Left hindlimb (tissue), 1 donor: Measurements from ENCODE around the gene RTTN.
"Not testable (repeated sequence)": the region's sequence is repeated elsewhere in the genome, so short reads cannot be mapped to it uniquely, and the experiment has no call there.

Source experiments
- DNase-seq: peaks from one replicate; pipeline ENCODE4 v3.0.0-alpha.2; 2018

Gene RTTN

GRCh38 chr18:70149156-70149555 lies 56.3 kb downstream of the RTTN start:
- no peak for DNase-seq

GRCh38 chr18:70148039-70148938 lies 57.2 kb downstream of the RTTN start:
- DNase-seq = no peak

- DNase-seq = no peak
Observed at GRCh38 chr18:70146174-70146573, 59.3 kb downstream of the RTTN start.

- no peak for DNase-seq
Observed at GRCh38 chr18:70142001-70142400, 63.5 kb downstream of the RTTN start.

GRCh38 chr18:70139138-70139537 lies 66.3 kb downstream of the RTTN start:
- no peak for DNase-seq

GRCh38 chr18:70135604-70136003 lies 69.9 kb downstream of the RTTN start:
- no peak for DNase-seq

GRCh38 chr18:70132999-70133398 lies 72.5 kb downstream of the RTTN start:
- no peak for DNase-seq

GRCh38 chr18:70128271-70128670 lies 77.2 kb downstream of the RTTN start:
- no peak for DNase-seq

- DNase-seq = no peak
Observed at GRCh38 chr18:70127359-70127758, 78.1 kb downstream of the RTTN start.

GRCh38 chr18:70126832-70127231 lies 78.7 kb downstream of the RTTN start:
- DNase-seq = no peak

GRCh38 chr18:70124139-70124538 lies 81.3 kb downstream of the RTTN start:
- no peak for DNase-seq

- no peak for DNase-seq
Observed at GRCh38 chr18:70121842-70122241, 83.6 kb downstream of the RTTN start.

GRCh38 chr18:70116949-70117348 lies 88.5 kb downstream of the RTTN start:
- no peak for DNase-seq

- no peak for DNase-seq
Observed at GRCh38 chr18:70113511-70113910, 92.0 kb downstream of the RTTN start.

GRCh38 chr18:70110678-70111077 lies 94.8 kb downstream of the RTTN start:
- no peak for DNase-seq

- no peak for DNase-seq
Observed at GRCh38 chr18:70107091-70107490, 98.4 kb downstream of the RTTN start.

GRCh38 chr18:70102854-70103253 lies 102.6 kb downstream of the RTTN start:
- not testable (repeated sequence) for DNase-seq

- DNase-seq = no peak
Observed at GRCh38 chr18:70089858-70090257, 115.6 kb downstream of the RTTN start.

- DNase-seq = no peak
Observed at GRCh38 chr18:70086085-70086484, 119.4 kb downstream of the RTTN start.

GRCh38 chr18:70085641-70086040 lies 119.8 kb downstream of the RTTN start:
- DNase-seq = no peak

- DNase-seq = no peak
Observed at GRCh38 chr18:70082430-70082829, 123.1 kb downstream of the RTTN start.

GRCh38 chr18:70078106-70078505 lies 127.4 kb downstream of the RTTN start:
- DNase-seq = no peak

- DNase-seq = no peak
Observed at GRCh38 chr18:70075906-70076305, 129.6 kb downstream of the RTTN start.

GRCh38 chr18:70074116-70074515 lies 131.4 kb downstream of the RTTN start:
- no peak for DNase-seq

- DNase-seq = no peak
Observed at GRCh38 chr18:70073432-70073831, 132.1 kb downstream of the RTTN start.
